Central memory CD8-positive, alpha-beta T cell (primary cell): ENCODE data around the gene TFE3.
"Not testable (repeated sequence)": the region's sequence is repeated elsewhere in the genome, so short reads cannot be mapped to it uniquely, and the experiment has no call there.

ENCODE experiments used
- ATAC-seq: fragments of 150-1000 bp; cut with Tn5 transposase; replicated peaks from 2 replicates; pipeline ENCODE4 v1.10.0; 2022; ENCODE audit warnings: mild to moderate bottlenecking, moderate FRiP score, moderate number of reproducible peaks; ENCODE audit not compliant: poor library complexity, severe bottlenecking; ENCODE audit errors: extremely low read depth
- DNase-seq, 2 donors: peaks; one replicate each; pipeline ENCODE4 v3.0.0; 2021; ENCODE audit warnings: low spot score in 2 of 2
- H3K27ac Mint-ChIP-seq: one replicate; pipeline ENCODE4 v1.8.0; 2022; ENCODE audit warnings: low read depth, mild to moderate bottlenecking, moderate library complexity, mixed read lengths
- H3K27me3 Mint-ChIP-seq: one replicate; pipeline ENCODE4 v1.8.0; 2022; ENCODE audit warnings: mixed read lengths
- H3K36me3 Mint-ChIP-seq: one replicate; pipeline ENCODE4 v1.8.0; 2022; ENCODE audit warnings: mild to moderate bottlenecking, moderate library complexity, mixed read lengths; ENCODE audit not compliant: insufficient read depth
- H3K4me1 Mint-ChIP-seq: one replicate; pipeline ENCODE4 v1.8.0; 2022; ENCODE audit warnings: mixed read lengths
- H3K4me3 Mint-ChIP-seq: one replicate; pipeline ENCODE4 v1.8.0; 2022; ENCODE audit warnings: mild to moderate bottlenecking, moderate library complexity, mixed read lengths
- H3K9me3 Mint-ChIP-seq: one replicate; pipeline ENCODE4 v1.8.0; 2022; ENCODE audit warnings: mixed read lengths

TFE3 gene

DNA sequence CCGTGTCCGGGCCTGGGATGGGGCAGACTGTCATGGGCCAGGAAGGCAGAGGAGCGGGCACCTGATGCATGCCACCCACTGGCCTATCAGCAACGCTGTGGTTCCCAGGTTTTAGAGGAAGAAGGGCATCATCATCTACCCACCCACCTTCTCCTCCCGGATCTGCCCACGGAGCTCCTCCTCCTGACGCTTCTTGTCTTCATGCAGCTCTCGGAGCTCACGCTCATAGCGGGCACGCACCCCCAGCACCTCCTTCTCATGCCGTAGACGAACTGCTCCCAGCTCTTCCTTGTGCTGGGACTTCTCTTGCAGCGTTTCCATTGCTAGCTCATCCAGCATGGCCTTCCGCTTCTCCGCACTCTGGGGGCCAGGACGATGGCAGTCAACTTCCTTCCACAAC lies 60.1 kb downstream of the TFE3 start:
- Mint-ChIP-seq H3K4me3 (no peak overlapping the region), H3K27me3 (no peaks in the 10 kb centered on the region), H3K36me3 (peaks cover 50% of the 10 kb centered on the region), H3K27ac (no peak overlapping the region), H3K4me1 (no peaks in the 10 kb centered on the region), H3K9me3 (no peaks in the 10 kb centered on the region)
- no peak for DNase-seq
- no peak for ATAC-seq

- no peaks in the 10 kb centered on the region for H3K27me3 Mint-ChIP-seq
- H3K4me1 Mint-ChIP-seq: no peaks in the 10 kb centered on the region
- H3K27ac Mint-ChIP-seq: no peak overlapping the region
- DNase-seq (no peak), ATAC-seq (no peak)
- H3K36me3 Mint-ChIP-seq: peaks cover 52% of the 10 kb centered on the region
- H3K9me3 Mint-ChIP-seq: no peaks in the 10 kb centered on the region
- H3K4me3 Mint-ChIP-seq: no peak overlapping the region
Measured at GRCh38 chrX:48981178-48981577, 62.0 kb downstream of the TFE3 start.

DNA sequence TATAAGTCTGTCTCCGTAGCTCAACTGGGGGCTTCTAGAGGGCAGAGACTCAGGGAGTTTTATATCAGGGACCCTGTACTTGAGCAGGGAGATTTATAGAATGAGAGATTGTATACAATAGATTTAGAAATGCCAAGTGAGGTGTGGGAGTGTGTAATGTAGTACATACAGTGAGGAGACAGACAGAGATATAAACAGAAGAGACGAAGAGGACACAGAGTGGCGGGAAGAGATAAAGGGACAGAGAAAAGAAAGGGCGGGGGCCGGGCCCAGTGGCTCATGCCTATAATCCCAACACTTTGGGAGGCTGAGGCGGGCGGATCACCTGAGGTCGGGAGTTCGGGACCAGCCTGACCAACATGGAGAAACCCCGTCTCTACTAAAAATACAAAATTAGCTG lies 62.8 kb downstream of the TFE3 start:
- not testable (repeated sequence) for DNase-seq, H3K4me1 Mint-ChIP-seq, ATAC-seq, H3K4me3 Mint-ChIP-seq, H3K27me3 Mint-ChIP-seq, H3K27ac Mint-ChIP-seq, H3K9me3 Mint-ChIP-seq
- H3K36me3 Mint-ChIP-seq: peaks cover 49% of the 10 kb centered on the region
